ENCODE data around the gene RFTN1. TPM values are rescaled to one million over a fixed set of nuclear protein-coding genes. Genes with fewer than 3 reads are reported as not detected.

Gene RFTN1
- total RNA-seq, 4 donors from 2014 or later: 32.0 to 187 (median 47.6) TPM

- Histone ChIP-seq H3K27me3 (no peaks in the 10 kb centered on the region), H3K9me3 (no peaks in the 10 kb centered on the region), H3K4me1 (no peaks in the 10 kb centered on the region), H3K36me3 (no peaks in the 10 kb centered on the region), H3K4me3 (no peak overlapping the region), H3K27ac (no peak overlapping the region)
- TF ChIP-seq CTCF (IDR thresholded peaks at IDR 0.05): no peak
- TF ChIP-seq POLR2A (IDR thresholded peaks at IDR 0.05): no peak
- no peak for DNase-seq
- intact Hi-C loops (cut with DNase I; ENCODE audit: low total_unique reads): no loop called here
These were observed 106.9 kb downstream of the RFTN1 start for GRCh38 chr3:16406579-16406978.

GRCh38 chr3:16406166-16406565 is 107.3 kb downstream of the RFTN1 start:
- Histone ChIP-seq H3K4me1 (no peaks in the 10 kb centered on the region), H3K4me3 (no peak overlapping the region), H3K9me3 (no peaks in the 10 kb centered on the region), H3K27me3 (no peaks in the 10 kb centered on the region), H3K36me3 (no peaks in the 10 kb centered on the region), H3K27ac (no peak overlapping the region)
- no peak for DNase-seq
- intact Hi-C loops (cut with DNase I; ENCODE audit: low total_unique reads): no loop called here
- TF ChIP-seq CTCF (IDR thresholded peaks at IDR 0.05) (no peak), POLR2A (IDR thresholded peaks at IDR 0.05) (no peak)

- Histone ChIP-seq H3K27ac (no peak overlapping the region), H3K4me3 (no peak overlapping the region), H3K9me3 (no peaks in the 10 kb centered on the region), H3K36me3 (no peaks in the 10 kb centered on the region), H3K27me3 (no peaks in the 10 kb centered on the region), H3K4me1 (peaks cover 4 to 9% of the 10 kb centered on the region in 2 donors)
- no peak for DNase-seq
- intact Hi-C loops (cut with DNase I; ENCODE audit: low total_unique reads): no loop called here
- TF ChIP-seq POLR2A (IDR thresholded peaks at IDR 0.05): no peak
- no peak for TF ChIP-seq CTCF (IDR thresholded peaks at IDR 0.05)
These were observed 109.1 kb downstream of the RFTN1 start for GRCh38 chr3:16404349-16404895.

GRCh38 chr3:16402451-16402850 is 111.0 kb downstream of the RFTN1 start:
- peaks cover 4 to 9% of the 10 kb centered on the region in 2 donors for H3K4me1 ChIP-seq
- H3K27me3 ChIP-seq: no peaks in the 10 kb centered on the region
- no peak for DNase-seq
- no peaks in the 10 kb centered on the region for H3K9me3 ChIP-seq
- intact Hi-C loops (cut with DNase I; ENCODE audit: low total_unique reads): no loop called here
- no peaks in the 10 kb centered on the region for H3K36me3 ChIP-seq
- H3K4me3 ChIP-seq: no peak overlapping the region
- peak overlapping the region in 1 of 2 donors; percentile 81 for H3K27ac ChIP-seq
- no peak for TF ChIP-seq CTCF (IDR thresholded peaks at IDR 0.05)
- no peak for TF ChIP-seq POLR2A (IDR thresholded peaks at IDR 0.05)

GRCh38 chr3:16401273-16401672 is 112.2 kb downstream of the RFTN1 start:
- TF ChIP-seq POLR2A (IDR thresholded peaks at IDR 0.05) (no peak), CTCF (IDR thresholded peaks at IDR 0.05) (no peak)
- Histone ChIP-seq H3K4me3 (no peak overlapping the region), H3K36me3 (no peaks in the 10 kb centered on the region), H3K9me3 (no peaks in the 10 kb centered on the region), H3K27ac (peak overlapping the region; percentile 79 to 81), H3K4me1 (peaks cover 4 to 9% of the 10 kb centered on the region in 2 donors), H3K27me3 (no peaks in the 10 kb centered on the region)
- no peak for DNase-seq
- intact Hi-C loops (cut with DNase I; ENCODE audit: low total_unique reads): no loop called here

All from uterus (tissue), 4 donors.